IMR-90 (cell line): ENCODE results near the gene CETN1. TPM values are rescaled to one million over a fixed set of nuclear protein-coding genes. Genes with fewer than 3 reads are reported as not detected.

Source experiments
- ATAC-seq: fragments of 200-7000 bp; cut with Tn5 transposase; 2 replicates; pipeline ENCODE4 v1.9.1; 2020; ENCODE audit warnings: low read depth, mild to moderate bottlenecking, moderate library complexity
- BruUV-seq: library from RNA; stranded (reverse); fragments of 400-500 nt; replicated peaks from 2 replicates; lab custom pipeline; 2021; lab: Mats Ljungman, UMichigan
- CTCF ChIA-PET: fragments of 300-600 bp; formaldehyde crosslinking; extraction: SDS; loops from one replicate; lab custom pipeline; 2021; ENCODE audit warnings: antibody characterized with exemption; lab: Yijun Ruan, JAX
- POLR2A ChIA-PET: fragments of 300-600 bp; sonication (Branson Sonifier 250); formaldehyde crosslinking; loops from one replicate; lab custom pipeline; 2022; ENCODE audit warnings: antibody characterized with exemption; ENCODE audit not compliant: unreplicated experiment; lab: Charles Lee
- DNase-seq: peaks from one replicate; pipeline ENCODE4 v3.0.0; 2013
- H2AFZ ChIP-seq: replicated peaks from 2 replicates; pipeline ENCODE3; 2013; ENCODE audit warnings: low read length, mild to moderate bottlenecking; ENCODE audit not compliant: poor library complexity
- H2AK5ac ChIP-seq: 2 replicates; pipeline ENCODE4 v1.6.1; 2013; ENCODE audit warnings: low read depth, low read length, inconsistent platforms
- H2AK9ac ChIP-seq: replicated peaks from 2 replicates; pipeline ENCODE3; 2013; ENCODE audit warnings: mild to moderate bottlenecking, low read depth, low read length, moderate library complexity; ENCODE audit not compliant: poor library complexity
- H2BK120ac ChIP-seq: 2 replicates; pipeline ENCODE4 v1.6.1; 2013; ENCODE audit warnings: low read depth, low read length, inconsistent platforms
- H2BK15ac ChIP-seq: 3 replicates; pipeline ENCODE4 v1.6.1; 2013; ENCODE audit warnings: low read depth, low read length, inconsistent platforms
- H2BK20ac ChIP-seq: 2 replicates; pipeline ENCODE4 v1.6.1; 2013; ENCODE audit warnings: low read depth, mild to moderate bottlenecking, inconsistent platforms, low read length, moderate library complexity
- H2BK5ac ChIP-seq: 2 replicates; pipeline ENCODE4 v1.6.1; 2013; ENCODE audit warnings: mild to moderate bottlenecking, low read depth, low read length, inconsistent platforms; ENCODE audit not compliant: poor library complexity, severe bottlenecking
- H3K14ac ChIP-seq: replicated peaks from 2 replicates; pipeline ENCODE4 v1.6.1; 2013; ENCODE audit warnings: low read depth, low read length, inconsistent platforms
- H3K18ac ChIP-seq: 2 replicates; pipeline ENCODE4 v1.6.1; 2013; ENCODE audit warnings: low read depth, low read length, control low read depth
- H3K23ac ChIP-seq: 2 replicates; pipeline ENCODE4 v1.6.1; 2013; ENCODE audit warnings: low read depth, low read length, inconsistent platforms
- H3K27ac ChIP-seq: 2 replicates; pipeline ENCODE4 v1.5.1; 2013; ENCODE audit warnings: mild to moderate bottlenecking, control low read depth, low read length; ENCODE audit not compliant: insufficient read depth
- H3K27me3 ChIP-seq: 2 replicates; pipeline ENCODE4 v1.6.1; 2013; ENCODE audit warnings: low read length; ENCODE audit not compliant: control insufficient read depth, insufficient read depth
- H3K36me3 ChIP-seq: 2 replicates; pipeline ENCODE4 v1.6.1; 2013; ENCODE audit warnings: low read length, mixed read lengths; ENCODE audit not compliant: control insufficient read depth, insufficient read depth
- H3K4ac ChIP-seq: 2 replicates; pipeline ENCODE4 v1.6.1; 2013; ENCODE audit warnings: low read depth, low read length, inconsistent platforms
- H3K4me1 ChIP-seq: 2 replicates; pipeline ENCODE4 v1.6.1; 2013; ENCODE audit warnings: low read length, mixed read lengths; ENCODE audit not compliant: control insufficient read depth, insufficient read depth
- H3K4me2 ChIP-seq: 2 replicates; pipeline ENCODE4 v1.6.1; 2013; ENCODE audit warnings: low read depth, mild to moderate bottlenecking, control low read depth, low read length, moderate library complexity
- H3K4me3 ChIP-seq: 2 replicates; pipeline ENCODE4 v1.5.1; 2013; ENCODE audit warnings: low read depth, mild to moderate bottlenecking, control low read depth, low read length, moderate library complexity; ENCODE audit not compliant: insufficient read depth
- H3K56ac ChIP-seq: 2 replicates; pipeline ENCODE4 v1.6.1; 2013; ENCODE audit warnings: low read length, inconsistent platforms; ENCODE audit not compliant: insufficient read depth; ENCODE audit errors: extremely low read depth
- H3K79me1 ChIP-seq, 2 experiments: 2 replicates each; pipeline ENCODE4 v1.6.1; 2013; ENCODE audit warnings: low read length in 2 of 2, inconsistent platforms in 1 of 2, low read depth in 1 of 2
- H3K9ac ChIP-seq: 2 replicates; pipeline ENCODE4 v1.6.1; 2013; ENCODE audit warnings: low read depth, low read length, control low read depth
- H3K9me1 ChIP-seq: 2 replicates; pipeline ENCODE4 v1.6.1; 2013; ENCODE audit warnings: low read length, inconsistent platforms; ENCODE audit not compliant: insufficient read depth
- H3K9me3 ChIP-seq: 2 replicates; pipeline ENCODE4 v1.6.1; 2013; ENCODE audit warnings: low read length; ENCODE audit not compliant: control insufficient read depth, insufficient read depth
- H4K20me1 ChIP-seq: 2 replicates; pipeline ENCODE4 v1.6.1; 2013; ENCODE audit warnings: low read length, inconsistent platforms; ENCODE audit not compliant: insufficient read depth
- H4K5ac ChIP-seq: 2 replicates; pipeline ENCODE4 v1.6.1; 2013; ENCODE audit warnings: mild to moderate bottlenecking, low read depth, low read length, control low read depth
- H4K8ac ChIP-seq, 2 experiments: 2 replicates each; pipeline ENCODE4 v1.6.1; 2013; ENCODE audit warnings: low read depth in 2 of 2, low read length in 2 of 2, control low read depth in 1 of 2, inconsistent platforms in 1 of 2
- H4K91ac ChIP-seq: 2 replicates; pipeline ENCODE4 v1.6.1; 2013; ENCODE audit warnings: low read depth, low read length, inconsistent platforms; ENCODE audit not compliant: insufficient read depth
- FOS ChIP-seq: fragments of 150-350 bp; IDR thresholded peaks from 2 replicates; pipeline ENCODE4 v1.6.1; 2016; ENCODE audit warnings: low read depth, low read length
- MAFK ChIP-seq: IDR thresholded peaks from 2 replicates; pipeline ENCODE4 v1.6.1; 2012; ENCODE audit warnings: low read depth, low read length, improper control_type of control experiment
- RCOR1 ChIP-seq: IDR thresholded peaks from 2 replicates; pipeline ENCODE4 v1.6.1; 2012; ENCODE audit warnings: mild to moderate bottlenecking, low read length, improper control_type of control experiment; ENCODE audit not compliant: insufficient replicate concordance
- RFX5 ChIP-seq: IDR thresholded peaks from 2 replicates; pipeline ENCODE4 v1.8.0; 2012; ENCODE audit warnings: low read depth, mild to moderate bottlenecking, low read length, moderate library complexity
- WGBS, 2 experiments: methylation state at CpG; one replicate each; pipeline versions ENCODE4 v1.1.5 to v1.1.7; 2013; ENCODE audit warnings: missing lambda C conversion rate in 2 of 2; ENCODE audit not compliant: insufficient read length in 1 of 2; ENCODE audit errors: extremely low coverage in 2 of 2; 5-methylcytosine and 5-hydroxymethylcytosine counted together
- dilution Hi-C: fragments of 300-500 bp; cut with HindIII; formaldehyde crosslinking; loops from one replicate; pipeline ENCODE4 v1.14.3; 2018; ENCODE audit warnings: low sequenced_read_pairs; ENCODE audit not compliant: unreplicated experiment
- in situ Hi-C: fragments of 300-500 bp; cut with MboI; formaldehyde crosslinking; loops from 3 replicates; pipeline ENCODE4 v1.14.3; 2019; ENCODE audit warnings: low sequenced_read_pairs, inconsistent platforms, mixed read lengths
- intact Hi-C: fragments of 100-400 bp; cut with micrococcal nuclease; formaldehyde crosslinking; loops from 2 replicates; pipeline ENCODE4 v1.10.0; 2022
- polyA plus RNA-seq, 3 experiments: library from polyadenylated mRNA; depleted of rRNA; stranded (reverse); fragments of >200 nt; gene quantifications; 2 replicates each; pipeline ENCODE4 v1.2.3, GENCODE V29; 2012; ENCODE audit warnings: low replicate concordance in 1 of 3
- total RNA-seq: library from RNA; depleted of rRNA; stranded (reverse); fragments of >200 nt; gene quantifications from 2 replicates; pipeline ENCODE4 v1.2.3, GENCODE V29; 2012

The CETN1 gene
- total and polyA plus RNA-seq, 2 of the 4 experiments (the other 2 are of a cell fraction) = not detected

- DNase-seq = no peak
- Histone ChIP-seq H3K27me3 (peaks cover 5% of the 10 kb centered on the region), H3K18ac (no peak overlapping the region), H2BK120ac (no peak overlapping the region), H4K91ac (no peak overlapping the region), H4K20me1 (no peaks in the 10 kb centered on the region), H2BK5ac (no peak overlapping the region), H3K79me1 (no peaks in the 10 kb centered on the region), H2AK5ac (no peak overlapping the region), H2AK9ac (no peak overlapping the region), H3K9me1 (no peaks in the 10 kb centered on the region), H3K36me3 (no peaks in the 10 kb centered on the region), H3K4ac (no peak overlapping the region), H3K23ac (no peak overlapping the region), H3K4me3 (no peak overlapping the region), H3K9me3 (no peaks in the 10 kb centered on the region), H3K27ac (no peak overlapping the region), H3K56ac (no peak overlapping the region), H4K8ac (no peak overlapping the region), H2BK20ac (no peak overlapping the region), H2AFZ (no peak overlapping the region), H4K5ac (no peak overlapping the region), H2BK15ac (no peak overlapping the region), H3K4me1 (no peaks in the 10 kb centered on the region), H3K14ac (no peak overlapping the region), H3K4me2 (no peak overlapping the region), H3K9ac (no peak overlapping the region)
- TF ChIP-seq MAFK (no peak), RFX5 (no peak), RCOR1 (no peak), FOS (no peak)
- intact Hi-C loops = no loop called here
- in situ Hi-C loops = no loop called here
- ATAC-seq = no peak
- WGBS, 2 experiments = no CpG with 5 or more reads among the region's 6 CpGs
- ChIA-PET POLR2A (no interaction called here), CTCF (interaction anchor here (0.6 to 0.7 kb wide), 2 partner anchors 38 to 48 kb away, joined by 3 to 5 read pairs; no protein-coding TSS in a partner anchor)
- dilution Hi-C loops = no loop called here
- no TSS peak for BruUV-seq
Measured at GRCh38 chr18:533995-534601, 46.1 kb upstream of the CETN1 start.
